ENCODE results near the gene ARHGAP8. TPM values are rescaled to one million over a fixed set of nuclear protein-coding genes. Genes with fewer than 3 reads are reported as not detected.

The ARHGAP8 gene
- total RNA-seq, 1 donor from 2014 or later = not detected

- no peaks in the 10 kb centered on the region for H3K36me3 ChIP-seq
- H3K27me3 ChIP-seq (ENCODE audit: low read depth) = peaks cover 11% of the 10 kb centered on the region
- no peak for DNase-seq
- TF ChIP-seq CTCF (IDR thresholded peaks at IDR 0.05; ENCODE audit: borderline replicate concordance) = no peak
- H3K4me3 ChIP-seq = no peak overlapping the region
- H3K27ac ChIP-seq (replicated peaks) = no peak overlapping the region
- H3K4me1 ChIP-seq = no peaks in the 10 kb centered on the region
- intact Hi-C loops (cut with micrococcal nuclease) = no loop called here
- no peaks in the 10 kb centered on the region for H3K9me3 ChIP-seq (replicated peaks)
Observed at GRCh38 chr22:44865193-44866057, 113.0 kb downstream of the ARHGAP8 start.

GRCh38 chr22:44869196-44869595, 116.8 kb downstream of the ARHGAP8 start:
- no peak for DNase-seq
- Histone ChIP-seq H3K9me3 (replicated peaks) (peaks cover 19% of the 10 kb centered on the region), H3K27ac (replicated peaks) (no peak overlapping the region), H3K4me1 (no peaks in the 10 kb centered on the region), H3K4me3 (no peak overlapping the region), H3K36me3 (peaks cover 5% of the 10 kb centered on the region), H3K27me3 (ENCODE audit: low read depth) (peaks cover 8% of the 10 kb centered on the region)
- TF ChIP-seq CTCF (IDR thresholded peaks at IDR 0.05; ENCODE audit: borderline replicate concordance) = no peak
- intact Hi-C loops (cut with micrococcal nuclease) = no loop called here

GRCh38 chr22:44870021-44870420, 117.6 kb downstream of the ARHGAP8 start:
- intact Hi-C loops (cut with micrococcal nuclease) = no loop called here
- DNase-seq = no peak
- Histone ChIP-seq H3K27ac (replicated peaks) (no peak overlapping the region), H3K9me3 (replicated peaks) (peaks cover 19% of the 10 kb centered on the region), H3K4me3 (no peak overlapping the region), H3K27me3 (ENCODE audit: low read depth) (peaks cover 8% of the 10 kb centered on the region), H3K4me1 (no peaks in the 10 kb centered on the region), H3K36me3 (peaks cover 5% of the 10 kb centered on the region)
- TF ChIP-seq CTCF (IDR thresholded peaks at IDR 0.05; ENCODE audit: borderline replicate concordance) = no peak

- Histone ChIP-seq H3K27ac (replicated peaks) (no peak overlapping the region), H3K4me1 (no peaks in the 10 kb centered on the region), H3K36me3 (peaks cover 5% of the 10 kb centered on the region), H3K27me3 (ENCODE audit: low read depth) (peaks cover 8% of the 10 kb centered on the region), H3K9me3 (replicated peaks) (peaks cover 29% of the 10 kb centered on the region), H3K4me3 (no peak overlapping the region)
- intact Hi-C loops (cut with micrococcal nuclease) = no loop called here
- no peak for TF ChIP-seq CTCF (IDR thresholded peaks at IDR 0.05; ENCODE audit: borderline replicate concordance)
- no peak for DNase-seq
Observed at GRCh38 chr22:44871782-44872181, 119.4 kb downstream of the ARHGAP8 start.

- intact Hi-C loops (cut with micrococcal nuclease) = no loop called here
- H3K36me3 ChIP-seq = peaks cover under 1% of the 10 kb centered on the region
- TF ChIP-seq CTCF (IDR thresholded peaks at IDR 0.05; ENCODE audit: borderline replicate concordance) = no peak
Observed at GRCh38 chr22:44876921-44877320, 124.5 kb downstream of the ARHGAP8 start.

More at GRCh38 chr22:44876921-44877320, 124.5 kb downstream of the ARHGAP8 start:
- Histone ChIP-seq H3K27me3 (ENCODE audit: low read depth) (peaks cover 4% of the 10 kb centered on the region), H3K4me1 (no peaks in the 10 kb centered on the region), H3K4me3 (no peak overlapping the region), H3K9me3 (replicated peaks) (peaks cover 37% of the 10 kb centered on the region), H3K27ac (replicated peaks) (no peak overlapping the region)
- no peak for DNase-seq
